Endodermal cell (in vitro differentiated cells): Measurements from ENCODE around the gene DLX2. TPM values are rescaled to one million over a fixed set of nuclear protein-coding genes. Genes with fewer than 3 reads are reported as not detected.

Experiments used
- DNase-seq: peaks from one replicate; pipeline ENCODE4 v3.0.0-alpha.2; 2017
- H3K27ac ChIP-seq: 2 replicates; pipeline ENCODE4 v1.5.1; 2013; ENCODE audit warnings: mild to moderate bottlenecking, low read depth, low read length, moderate library complexity
- H3K27me3 ChIP-seq: 2 replicates; pipeline ENCODE4 v1.6.1; 2013; ENCODE audit warnings: mild to moderate bottlenecking, low read length, moderate library complexity; ENCODE audit not compliant: insufficient read depth, control insufficient read depth, poor library complexity, severe bottlenecking
- H3K36me3 ChIP-seq: 2 replicates; pipeline ENCODE4 v1.7.0; 2013; ENCODE audit warnings: mild to moderate bottlenecking, low read length, moderate library complexity; ENCODE audit not compliant: control insufficient read depth, insufficient read depth
- H3K4me1 ChIP-seq: one replicate; pipeline ENCODE4 v1.7.0; 2013; ENCODE audit warnings: low read length; ENCODE audit not compliant: control insufficient read depth, insufficient read depth
- H3K4me3 ChIP-seq: 2 replicates; pipeline ENCODE4 v1.5.1; 2013; ENCODE audit warnings: mild to moderate bottlenecking, low read length, moderate library complexity
- H3K9ac ChIP-seq: 2 replicates; pipeline ENCODE4 v1.6.1; 2013; ENCODE audit warnings: mild to moderate bottlenecking, low read length, moderate library complexity; ENCODE audit not compliant: poor library complexity, severe bottlenecking; ENCODE audit errors: extremely low read depth
- H3K9me3 ChIP-seq: 2 replicates; pipeline ENCODE4 v1.6.1; 2013; ENCODE audit warnings: mild to moderate bottlenecking, low read length, moderate library complexity; ENCODE audit not compliant: control insufficient read depth
- H3K27ac Mint-ChIP-seq: 2 replicates; pipeline ENCODE4 v1.8.0; 2020; ENCODE audit warnings: mixed read lengths
- H3K27me3 Mint-ChIP-seq: 2 replicates; pipeline ENCODE4 v1.8.0; 2021; ENCODE audit warnings: mild to moderate bottlenecking, mixed read lengths; ENCODE audit not compliant: insufficient read depth
- H3K36me3 Mint-ChIP-seq: 2 replicates; pipeline ENCODE4 v1.8.0; 2020; ENCODE audit warnings: low read depth, mixed read lengths
- H3K4me1 Mint-ChIP-seq: 2 replicates; pipeline ENCODE4 v1.8.0; 2020; ENCODE audit warnings: mixed read lengths
- H3K4me3 Mint-ChIP-seq: 2 replicates; pipeline ENCODE4 v1.8.0; 2020; ENCODE audit warnings: mild to moderate bottlenecking, moderate library complexity, mixed read lengths
- H3K9me3 Mint-ChIP-seq: 2 replicates; pipeline ENCODE4 v1.8.0; 2020; ENCODE audit warnings: mild to moderate bottlenecking, mixed read lengths
- CTCF ChIP-seq: fragments of 200-600 bp; sonication (generic); conservative IDR thresholded peaks from 2 replicates; pipeline ENCODE4 v1.5.0; 2021; ENCODE audit warnings: antibody characterized with exemption, mild to moderate bottlenecking
- WGBS, 2 experiments: methylation state at CpG; one replicate each; pipeline versions ENCODE4 v1.1.5 to v1.1.7; 2013; ENCODE audit warnings: missing lambda C conversion rate in 2 of 2, mixed read lengths in 1 of 2; ENCODE audit not compliant: insufficient coverage in 1 of 2, insufficient read length in 1 of 2; 5-methylcytosine and 5-hydroxymethylcytosine counted together
- total RNA-seq, 2 donors: library from RNA; stranded (reverse); fragmentation: NEBNext Ultra II Directional in 1 of 2; extraction: Animal tissue kit (Norgen Biotek cat#: 25700) in 1 of 2; gene quantifications; 2 replicates in 1 of 2; 3 replicates in 1 of 2; pipeline ENCODE4 v1.2.1, GENCODE V29; 2021

The DLX2 gene
- total RNA-seq, 2 donors from 2014 or later = 0.13 TPM; not detected in 1

- peaks cover 9% of the 10 kb centered on the region for H3K4me1 ChIP-seq
Measured at GRCh38 chr2:172095905-172096625, 6.6 kb downstream of the DLX2 start.

GRCh38 chr2:172095146-172095904 is 7.4 kb downstream of the DLX2 start:
- Mint-ChIP-seq H3K9me3 (no peaks in the 10 kb centered on the region), H3K27ac (no peak overlapping the region), H3K4me3 (peak overlapping the region; percentile 48), H3K27me3 (peaks cover 99% of the 10 kb centered on the region), H3K4me1 (peaks cover 24% of the 10 kb centered on the region), H3K36me3 (no peaks in the 10 kb centered on the region)
- Histone ChIP-seq H3K4me3 (peak overlapping the region; percentile 68), H3K9ac (no peak overlapping the region), H3K27ac (no peak overlapping the region), H3K4me1 (peaks cover 9% of the 10 kb centered on the region), H3K36me3 (no peaks in the 10 kb centered on the region), H3K27me3 (peaks cover 100% of the 10 kb centered on the region), H3K9me3 (no peaks in the 10 kb centered on the region)
- DNase-seq = peak; percentile 89
- WGBS, 2 experiments = 0 to 3% methylated on average over 12 to 51 of the region's 51 CpGs
- no peak for TF ChIP-seq CTCF

More at GRCh38 chr2:172095905-172096625, 6.6 kb downstream of the DLX2 start:
- DNase-seq = peak; percentile 80
- WGBS, 2 experiments = 1 to 2% methylated on average over 18 to 40 of the region's 40 CpGs
- peak; percentile 67 for TF ChIP-seq CTCF
- no peaks in the 10 kb centered on the region for H3K9me3 ChIP-seq
- Mint-ChIP-seq H3K27ac (no peak overlapping the region), H3K9me3 (no peaks in the 10 kb centered on the region), H3K27me3 (peaks cover 99% of the 10 kb centered on the region), H3K36me3 (no peaks in the 10 kb centered on the region), H3K4me3 (peak overlapping the region; percentile 48), H3K4me1 (peaks cover 25% of the 10 kb centered on the region)
- H3K36me3 ChIP-seq = no peaks in the 10 kb centered on the region
- H3K4me3 ChIP-seq = peak overlapping the region; percentile 68
- peak overlapping the region; percentile 47 for H3K27ac ChIP-seq
- no peak overlapping the region for H3K9ac ChIP-seq
- H3K27me3 ChIP-seq = peaks cover 100% of the 10 kb centered on the region

- H3K4me3 ChIP-seq = peak overlapping the region; percentile 64
- H3K9me3 ChIP-seq = no peaks in the 10 kb centered on the region
- H3K27me3 Mint-ChIP-seq = peaks cover 99% of the 10 kb centered on the region
- H3K27me3 ChIP-seq = peaks cover 100% of the 10 kb centered on the region
- H3K36me3 Mint-ChIP-seq = no peaks in the 10 kb centered on the region
- no peak overlapping the region for H3K9ac ChIP-seq
- no peaks in the 10 kb centered on the region for H3K9me3 Mint-ChIP-seq
- peak; percentile 78 for DNase-seq
- peaks cover 9% of the 10 kb centered on the region for H3K4me1 ChIP-seq
- TF ChIP-seq CTCF = no peak
- WGBS, 2 experiments = 1 to 8% methylated on average over 8 to 66 of the region's 66 CpGs
- H3K27ac ChIP-seq = no peak overlapping the region
- no peak overlapping the region for H3K27ac Mint-ChIP-seq
- no peaks in the 10 kb centered on the region for H3K36me3 ChIP-seq
- peak overlapping the region; percentile 48 for H3K4me3 Mint-ChIP-seq
- peaks cover 25% of the 10 kb centered on the region for H3K4me1 Mint-ChIP-seq
Measured at GRCh38 chr2:172094294-172095145, 8.2 kb downstream of the DLX2 start.
